Smooth muscle cell (in vitro differentiated cells): ENCODE results near the gene YBX2. TPM values are rescaled to one million over a fixed set of nuclear protein-coding genes. Genes with fewer than 3 reads are reported as not detected.

ENCODE experiments used
- DNase-seq: peaks from one replicate; lab custom pipeline; 2025; ENCODE audit not compliant: unreplicated experiment; lab: John Stamatoyannopoulos, UW
- H2AFZ ChIP-seq: fragments of 200-600 bp; sonication (generic); 2 replicates; pipeline ENCODE4 v1.6.0; 2016; ENCODE audit warnings: antibody characterized with exemption, low read depth, mild to moderate bottlenecking
- H3F3A ChIP-seq: fragments of 200-600 bp; sonication (generic); 2 replicates; pipeline ENCODE4 v1.6.0; 2017; ENCODE audit warnings: antibody characterized with exemption, low read depth
- H3K27ac ChIP-seq: fragments of 200-600 bp; sonication (generic); 2 replicates; pipeline ENCODE4 v1.5.1; 2016; ENCODE audit warnings: low read depth, mild to moderate bottlenecking
- H3K27me3 ChIP-seq: fragments of 200-600 bp; sonication (generic); 2 replicates; pipeline ENCODE4 v1.6.1; 2016; ENCODE audit warnings: low read depth, mild to moderate bottlenecking
- H3K36me3 ChIP-seq: fragments of 200-600 bp; sonication (generic); 2 replicates; pipeline ENCODE4 v1.5.1; 2016; ENCODE audit warnings: low read depth
- H3K4me1 ChIP-seq: fragments of 200-600 bp; sonication (generic); 2 replicates; pipeline ENCODE4 v1.5.1; 2016; ENCODE audit warnings: low read depth
- H3K4me2 ChIP-seq: fragments of 200-600 bp; sonication (generic); 2 replicates; pipeline ENCODE4 v1.6.0; 2016; ENCODE audit warnings: mild to moderate bottlenecking
- H3K4me3 ChIP-seq: fragments of 200-600 bp; sonication (generic); 2 replicates; pipeline ENCODE4 v1.5.1; 2016; ENCODE audit warnings: mild to moderate bottlenecking
- H3K79me2 ChIP-seq: fragments of 200-600 bp; sonication (generic); 2 replicates; pipeline ENCODE4 v1.6.0; 2016; ENCODE audit warnings: low read depth, mild to moderate bottlenecking
- H3K9ac ChIP-seq: fragments of 200-600 bp; sonication (generic); 2 replicates; pipeline ENCODE4 v1.6.0; 2016; ENCODE audit warnings: low read depth
- H3K9me3 ChIP-seq: fragments of 200-600 bp; sonication (generic); replicated peaks from 2 replicates; pipeline ENCODE4 v1.5.1; 2016; ENCODE audit warnings: low read depth
- H4K20me1 ChIP-seq: fragments of 200-600 bp; sonication (generic); 2 replicates; pipeline ENCODE4 v1.6.0; 2016; ENCODE audit warnings: low read depth
- WGBS: methylation state at CpG from one replicate; pipeline ENCODE4 v1.1.7; 2016; ENCODE audit warnings: low lambda C conversion rate; 5-methylcytosine and 5-hydroxymethylcytosine counted together
- polyA plus RNA-seq: library from polyadenylated mRNA; unstranded; fragments of >200 nt; fragmentation: Nextera tagmentation; extraction: Ambion mirVana; gene quantifications from 2 replicates; pipeline ENCODE4 v1.2.1, GENCODE V29; 2016
- total RNA-seq: library from RNA; depleted of rRNA; stranded (reverse); fragments of >200 nt; gene quantifications from 2 replicates; pipeline ENCODE4 v1.2.3, GENCODE V29; 2014
- TF ChIP-seq, protein P1 (sequence below): fragments of 200-600 bp; sonication (generic); IDR thresholded peaks from 2 replicates; pipeline ENCODE4 v1.5.1; 2017; ENCODE audit warnings: borderline replicate concordance, mild to moderate bottlenecking, antibody characterized with exemption; ENCODE audit not compliant: insufficient read depth, poor library complexity, severe bottlenecking

The YBX2 gene
- total and polyA plus RNA-seq, 2 experiments from 2014 or later = 0.09 to 1.1 TPM

DNA sequence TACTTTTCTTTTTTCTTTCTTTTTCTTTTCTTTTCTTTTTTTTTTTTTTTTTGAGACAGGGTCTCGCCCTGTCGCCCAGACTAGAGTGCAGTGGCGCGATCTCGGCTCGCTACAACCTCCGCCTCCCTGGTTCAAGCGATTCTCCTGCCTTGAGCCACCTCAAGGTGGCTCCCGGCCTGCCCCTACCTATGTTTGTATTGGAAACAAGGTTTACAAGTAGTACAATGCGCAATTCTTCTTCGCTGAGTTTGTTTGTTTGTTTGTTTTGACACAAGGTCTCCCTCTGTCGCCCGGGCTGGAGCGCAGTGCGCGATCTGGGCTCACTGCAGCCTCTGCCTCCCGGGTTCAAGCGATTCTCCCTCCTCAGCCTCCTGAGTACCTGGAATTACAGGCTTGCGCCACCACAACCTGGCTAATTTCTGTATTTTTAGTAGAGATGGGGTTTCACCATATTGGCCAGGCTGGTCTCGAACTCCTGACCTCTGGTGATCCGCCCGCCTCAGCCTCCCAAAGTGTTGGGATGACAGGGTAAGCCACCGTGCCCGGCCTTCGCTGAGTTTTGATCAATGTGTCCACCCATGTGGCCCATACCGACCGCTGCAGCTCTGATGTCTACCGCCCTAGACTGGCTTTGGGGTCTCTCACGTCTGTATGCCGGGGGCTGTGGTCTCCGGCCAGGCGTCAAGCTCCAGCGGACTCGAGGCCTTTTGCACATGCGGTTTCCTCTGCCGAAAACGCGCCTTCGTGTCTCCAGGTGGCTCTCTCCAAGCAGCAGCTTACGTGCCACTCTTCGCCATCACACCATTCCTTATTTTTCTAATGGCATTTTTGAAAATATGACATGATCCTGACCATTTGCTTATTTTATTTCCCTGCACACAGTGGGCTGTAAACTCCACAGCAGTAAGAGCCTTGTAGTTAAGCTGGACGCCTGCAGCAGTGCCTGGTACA lies 1.1 kb upstream of the YBX2 start:
- Histone ChIP-seq H3K4me1 (no peaks in the 10 kb centered on the region), H2AFZ (peak overlapping the region; percentile 50), H3K79me2 (no peaks in the 10 kb centered on the region), H3F3A (peaks cover 8% of the 10 kb centered on the region), H3K9me3 (no peaks in the 10 kb centered on the region), H4K20me1 (no peaks in the 10 kb centered on the region), H3K4me3 (no peak overlapping the region), H3K27me3 (peaks cover 49% of the 10 kb centered on the region), H3K4me2 (peak overlapping the region; percentile 85), H3K36me3 (no peaks in the 10 kb centered on the region), H3K9ac (no peak overlapping the region), H3K27ac (no peak overlapping the region)
- TF ChIP-seq, protein P1, sequence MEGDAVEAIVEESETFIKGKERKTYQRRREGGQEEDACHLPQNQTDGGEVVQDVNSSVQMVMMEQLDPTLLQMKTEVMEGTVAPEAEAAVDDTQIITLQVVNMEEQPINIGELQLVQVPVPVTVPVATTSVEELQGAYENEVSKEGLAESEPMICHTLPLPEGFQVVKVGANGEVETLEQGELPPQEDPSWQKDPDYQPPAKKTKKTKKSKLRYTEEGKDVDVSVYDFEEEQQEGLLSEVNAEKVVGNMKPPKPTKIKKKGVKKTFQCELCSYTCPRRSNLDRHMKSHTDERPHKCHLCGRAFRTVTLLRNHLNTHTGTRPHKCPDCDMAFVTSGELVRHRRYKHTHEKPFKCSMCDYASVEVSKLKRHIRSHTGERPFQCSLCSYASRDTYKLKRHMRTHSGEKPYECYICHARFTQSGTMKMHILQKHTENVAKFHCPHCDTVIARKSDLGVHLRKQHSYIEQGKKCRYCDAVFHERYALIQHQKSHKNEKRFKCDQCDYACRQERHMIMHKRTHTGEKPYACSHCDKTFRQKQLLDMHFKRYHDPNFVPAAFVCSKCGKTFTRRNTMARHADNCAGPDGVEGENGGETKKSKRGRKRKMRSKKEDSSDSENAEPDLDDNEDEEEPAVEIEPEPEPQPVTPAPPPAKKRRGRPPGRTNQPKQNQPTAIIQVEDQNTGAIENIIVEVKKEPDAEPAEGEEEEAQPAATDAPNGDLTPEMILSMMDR = no peak
- 71% methylated on average over 42 of the region's 42 CpGs for WGBS
- DNase-seq = no peak

DNA sequence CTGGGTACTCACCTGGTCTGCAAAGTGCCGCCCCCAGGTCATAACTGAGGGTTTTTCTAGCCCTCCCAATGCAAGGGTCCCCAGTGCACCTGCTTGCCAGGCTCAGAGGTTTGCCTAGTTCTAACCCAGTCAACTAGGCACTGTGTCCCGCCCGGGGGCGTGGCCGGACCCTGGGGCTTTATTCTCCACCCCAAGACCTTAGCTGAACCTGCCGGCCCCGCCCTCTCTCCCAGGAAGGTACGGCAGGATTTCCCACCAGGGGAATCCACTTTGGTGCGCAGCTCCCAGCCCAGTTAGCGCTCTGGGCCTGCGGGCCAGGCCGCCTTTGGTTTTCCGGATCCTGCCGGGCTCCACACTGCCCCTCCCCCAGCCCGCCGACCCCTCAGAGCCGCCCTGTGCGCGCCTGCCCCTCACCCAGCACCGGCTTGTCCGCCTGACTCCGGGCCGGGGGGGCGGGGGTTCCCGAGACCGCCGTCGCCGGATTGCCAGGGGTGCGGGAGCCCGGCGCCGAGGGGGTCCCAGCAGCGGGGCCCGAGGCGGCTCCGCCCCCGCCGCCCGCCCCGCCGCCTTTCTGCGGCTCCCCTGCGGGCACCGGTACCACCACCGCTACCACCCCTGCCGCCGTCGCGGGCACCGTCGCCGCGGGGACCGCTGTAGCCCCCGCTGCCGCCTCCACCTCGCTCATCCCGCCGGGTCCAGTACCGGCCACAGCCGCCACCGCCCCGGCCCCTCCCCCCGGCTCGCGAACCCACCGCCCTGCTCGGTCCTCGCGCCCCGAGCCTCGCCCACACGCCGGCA lies 424 bp downstream of the YBX2 start:
- no peaks in the 10 kb centered on the region for H4K20me1 ChIP-seq
- no peaks in the 10 kb centered on the region for H3K79me2 ChIP-seq
- WGBS = 14% methylated on average over 12 of the region's 75 CpGs
- no peaks in the 10 kb centered on the region for H3K4me1 ChIP-seq
- no peaks in the 10 kb centered on the region for H3K36me3 ChIP-seq
- H3K4me2 ChIP-seq = peak overlapping the region; percentile 85
- peaks cover 50% of the 10 kb centered on the region for H3K27me3 ChIP-seq
- no peaks in the 10 kb centered on the region for H3K9me3 ChIP-seq
- TF ChIP-seq, protein P1 = no peak
- H2AFZ ChIP-seq = no peak overlapping the region
- no peak overlapping the region for H3K27ac ChIP-seq
- H3K4me3 ChIP-seq = peak overlapping the region; percentile 35
- no peak overlapping the region for H3K9ac ChIP-seq
- no peak for DNase-seq
- peaks cover 8% of the 10 kb centered on the region for H3F3A ChIP-seq

DNA sequence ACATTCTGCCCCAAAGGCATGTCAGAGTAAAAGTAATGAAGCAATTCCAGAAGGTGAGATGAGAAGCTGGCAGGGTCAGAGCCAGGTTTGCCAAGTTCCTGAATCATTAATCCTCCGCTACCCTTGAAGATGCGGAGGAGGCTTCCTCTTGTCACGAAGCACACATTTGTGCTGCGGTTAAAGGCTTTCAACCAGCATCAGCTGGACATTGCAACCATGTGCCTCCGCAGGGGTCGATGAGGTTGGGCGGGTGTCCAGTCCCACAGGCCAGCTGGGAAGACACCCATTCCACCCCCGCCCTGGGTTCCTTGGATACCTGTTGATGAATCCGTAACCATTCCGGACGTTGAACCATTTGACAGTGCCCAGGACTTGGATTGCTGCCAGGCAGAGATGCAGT lies 1.3 kb downstream of the YBX2 start:
- H3K4me2 ChIP-seq = no peak overlapping the region
- H3F3A ChIP-seq = peaks cover 8% of the 10 kb centered on the region
- H2AFZ ChIP-seq = no peak overlapping the region
- no peaks in the 10 kb centered on the region for H4K20me1 ChIP-seq
- H3K27ac ChIP-seq = no peak overlapping the region
- DNase-seq = no peak
- no peaks in the 10 kb centered on the region for H3K79me2 ChIP-seq
- peaks cover 50% of the 10 kb centered on the region for H3K27me3 ChIP-seq
- no peaks in the 10 kb centered on the region for H3K9me3 ChIP-seq
- no peaks in the 10 kb centered on the region for H3K4me1 ChIP-seq
- WGBS = 93% methylated on average over 11 of the region's 11 CpGs
- no peak overlapping the region for H3K9ac ChIP-seq
- TF ChIP-seq, protein P1 = no peak
- no peak overlapping the region for H3K4me3 ChIP-seq
- H3K36me3 ChIP-seq = no peaks in the 10 kb centered on the region
